ENCODE measurements around the gene ERBB3. TPM values are rescaled to one million over a fixed set of nuclear protein-coding genes. Genes with fewer than 3 reads are reported as not detected.
"Not testable (repeated sequence)": the region's sequence is repeated elsewhere in the genome, so short reads cannot be mapped to it uniquely, and the experiment has no call there.

The ERBB3 gene
- polyA plus RNA-seq, 1 of the 3 experiments (the other 2 are of a cell fraction) = 1.4 TPM

GRCh38 chr12:56116267-56117081, 36.5 kb downstream of the ERBB3 start, which contains the start of gene RPL41:
RPL41 (plus strand) TSS chr12:56116633.
- Histone ChIP-seq H3K27ac (ENCODE audit: low read depth in 2 of 2, low read length in 1 of 2) (peak within 1 kb of the TSS; percentile 93 to 95), H3K4me1 (ENCODE audit: control insufficient read depth in 1 of 2, insufficient read depth in 2 of 2, low read depth in 1 of 2, low read length in 1 of 2) (peaks cover 18 to 20% of the 10 kb centered on the region in 2 experiments; a peak in 3 of 4 replicates)
- CTCF ChIA-PET = interaction anchor here (0.9 to 16.0 kb wide), 7 partner anchors 11 to 120 kb away, joined by 3 to 272 read pairs (median 8); partner anchors contain the start of genes ESYT1, PA2G4, SMARCC2 and SUOX

GRCh38 chr12:56117082-56117706, 37.2 kb downstream of the ERBB3 start:
- Histone ChIP-seq H3F3A (replicated peaks; ENCODE audit: insufficient read depth) (peaks cover 40% of the 10 kb centered on the region), H3K9ac (peak overlapping the region; percentile 97), H3K4me1 (ENCODE audit: control insufficient read depth in 1 of 2, insufficient read depth in 2 of 2, low read depth in 1 of 2, low read length in 1 of 2) (peaks cover 18 to 20% of the 10 kb centered on the region in 2 experiments; a peak in 3 of 4 replicates), H3K27ac (ENCODE audit: low read depth in 2 of 2, low read length in 1 of 2) (peak overlapping the region; percentile 93 to 95), H3K79me2 (ENCODE audit: insufficient read depth) (peaks cover 40% of the 10 kb centered on the region), H3K4me2 (peak overlapping the region; percentile 93), H3K4me3 (ENCODE audit: low read depth in 2 of 2, low read length in 1 of 2) (peak overlapping the region; percentile 89 to 94), H3K36me3 (replicated peaks in 1 of 2; ENCODE audit: control insufficient read depth in 1 of 2, insufficient read depth in 2 of 2, low read length in 1 of 2) (peaks cover 25 to 40% of the 10 kb centered on the region in 2 experiments)
- ChIA-PET CTCF (interaction anchor here (1.2 to 16.0 kb wide), 6 partner anchors 10 to 121 kb away, joined by 3 to 272 read pairs (median 12); partner anchors contain the start of genes ESYT1, SMARCC2 and SUOX), POLR2A (interaction anchor here (0.6 to 2.5 kb wide), 11 partner anchors 10 to 1883 kb away, joined by 3 to 44 read pairs (median 5); partner anchors contain the start of genes ESYT1, IKZF4, MYL6 and PA2G4)
- not testable (repeated sequence) for DNase-seq; H2AFZ ChIP-seq (ENCODE audit: low read depth); H3K9me2 ChIP-seq; H3K9me3 ChIP-seq; H3K27me3 ChIP-seq (ENCODE audit: insufficient read depth); H4K20me1 ChIP-seq (ENCODE audit: insufficient read depth)
- 3% methylated on average over 13 of the region's 16 CpGs for WGBS (ENCODE audit: low lambda C conversion rate)

More at GRCh38 chr12:56116267-56117081, 36.5 kb downstream of the ERBB3 start, which contains the start of gene RPL41:
- peak within 1 kb of the TSS; percentile 96 for H2AFZ ChIP-seq (ENCODE audit: low read depth)
- peaks cover 45% of the 10 kb centered on the region for H3F3A ChIP-seq (replicated peaks; ENCODE audit: insufficient read depth)
- H3K4me3 ChIP-seq (ENCODE audit: low read depth in 2 of 2, low read length in 1 of 2) = peak within 1 kb of the TSS; percentile 89 to 94
- no peaks in the 10 kb centered on the region for H3K9me3 ChIP-seq
- H3K27me3 ChIP-seq (ENCODE audit: insufficient read depth) = no peaks in the 10 kb centered on the region
- peaks cover 28 to 40% of the 10 kb centered on the region in 2 experiments for H3K36me3 ChIP-seq (replicated peaks in 1 of 2; ENCODE audit: control insufficient read depth in 1 of 2, insufficient read depth in 2 of 2, low read length in 1 of 2)
- H3K4me2 ChIP-seq = peak within 1 kb of the TSS; percentile 93
- peak; percentile 80 for DNase-seq
- H4K20me1 ChIP-seq (ENCODE audit: insufficient read depth) = peaks cover 3% of the 10 kb centered on the region; the same call in 1 of the 2 replicates
- H3K79me2 ChIP-seq (ENCODE audit: insufficient read depth) = peaks cover 40% of the 10 kb centered on the region
- no peak for TF ChIP-seq USF1 (IDR thresholded peaks at IDR 0.05; ENCODE audit: borderline replicate concordance, low read depth)
- no peak; the same call in 1 of the 2 replicates for TF ChIP-seq TCF12 (IDR thresholded peaks at IDR 0.05)
- TF ChIP-seq NRF1 (IDR thresholded peaks at IDR 0.05; ENCODE audit: low read depth, low read length) = no peak
- peak; percentile 70 for TF ChIP-seq CHD2 (IDR thresholded peaks at IDR 0.05; ENCODE audit: low read length, partially characterized antibody)
- peak; percentile 98 for TF ChIP-seq TAF1 (IDR thresholded peaks at IDR 0.05; ENCODE audit: borderline replicate concordance, low read depth, low read length)
- peak; percentile 82; the same call in 1 of the 2 replicates for TF ChIP-seq MXI1 (IDR thresholded peaks at IDR 0.05; ENCODE audit: low read depth, low read length)
- peak; percentile 100 for TF ChIP-seq POLR2AphosphoS5 (IDR thresholded peaks at IDR 0.05; ENCODE audit: low read depth, low read length)
- TF ChIP-seq RAD21 (IDR thresholded peaks at IDR 0.05; ENCODE audit: low read length) = no peak
- TF ChIP-seq GABPA (IDR thresholded peaks at IDR 0.05; ENCODE audit: low read depth) = peak; percentile 86
- peak; percentile 59; the same call in 1 of the 2 replicates for TF ChIP-seq SIN3A (IDR thresholded peaks at IDR 0.05; ENCODE audit: borderline replicate concordance, low read depth, low read length)
- TF ChIP-seq YY1 (IDR thresholded peaks at IDR 0.05; ENCODE audit: low read depth) = peak; percentile 91
- peak; percentile 93 for TF ChIP-seq MAX (IDR thresholded peaks at IDR 0.05; ENCODE audit: low read depth)
- no peak for TF ChIP-seq MEF2A (IDR thresholded peaks at IDR 0.05; ENCODE audit: borderline replicate concordance, low read depth)
- no peak for TF ChIP-seq EP300 (IDR thresholded peaks at IDR 0.05; ENCODE audit: borderline replicate concordance in 1 of 2, low read depth in 1 of 2, low read length in 1 of 2)
- peak; percentile 59 for TF ChIP-seq ELF1 (IDR thresholded peaks at IDR 0.05)
- peak; percentile 74 for TF ChIP-seq REST (IDR thresholded peaks at IDR 0.05; ENCODE audit: low read depth, low read length)
- POLR2A ChIA-PET = interaction anchor here (0.6 to 2.5 kb wide), 10 partner anchors 9 to 1882 kb away, joined by 3 to 44 read pairs (median 4); partner anchors contain the start of genes ESYT1, IKZF4, PA2G4 and SMARCC2
- no peaks in the 10 kb centered on the region for H3K9me2 ChIP-seq
- H3K9ac ChIP-seq = peak within 1 kb of the TSS; percentile 97
- WGBS (ENCODE audit: low lambda C conversion rate) = under 1% methylated on average over 25 of the region's 34 CpGs

All from SK-N-SH (cell line).